ENCODE measurements around the gene NAIF1. TPM values are rescaled to one million over a fixed set of nuclear protein-coding genes. Genes with fewer than 3 reads are reported as not detected.
A peak's percentile ranks its signal among the peaks of the same experiment; 100 is the strongest.
"Not testable (repeated sequence)": the region's sequence is repeated elsewhere in the genome, so short reads cannot be mapped to it uniquely, and the experiment has no call there.

NAIF1 gene
- total and polyA plus RNA-seq, 2 experiments from 2014 or later = 4.9 to 5.5 TPM

DNA sequence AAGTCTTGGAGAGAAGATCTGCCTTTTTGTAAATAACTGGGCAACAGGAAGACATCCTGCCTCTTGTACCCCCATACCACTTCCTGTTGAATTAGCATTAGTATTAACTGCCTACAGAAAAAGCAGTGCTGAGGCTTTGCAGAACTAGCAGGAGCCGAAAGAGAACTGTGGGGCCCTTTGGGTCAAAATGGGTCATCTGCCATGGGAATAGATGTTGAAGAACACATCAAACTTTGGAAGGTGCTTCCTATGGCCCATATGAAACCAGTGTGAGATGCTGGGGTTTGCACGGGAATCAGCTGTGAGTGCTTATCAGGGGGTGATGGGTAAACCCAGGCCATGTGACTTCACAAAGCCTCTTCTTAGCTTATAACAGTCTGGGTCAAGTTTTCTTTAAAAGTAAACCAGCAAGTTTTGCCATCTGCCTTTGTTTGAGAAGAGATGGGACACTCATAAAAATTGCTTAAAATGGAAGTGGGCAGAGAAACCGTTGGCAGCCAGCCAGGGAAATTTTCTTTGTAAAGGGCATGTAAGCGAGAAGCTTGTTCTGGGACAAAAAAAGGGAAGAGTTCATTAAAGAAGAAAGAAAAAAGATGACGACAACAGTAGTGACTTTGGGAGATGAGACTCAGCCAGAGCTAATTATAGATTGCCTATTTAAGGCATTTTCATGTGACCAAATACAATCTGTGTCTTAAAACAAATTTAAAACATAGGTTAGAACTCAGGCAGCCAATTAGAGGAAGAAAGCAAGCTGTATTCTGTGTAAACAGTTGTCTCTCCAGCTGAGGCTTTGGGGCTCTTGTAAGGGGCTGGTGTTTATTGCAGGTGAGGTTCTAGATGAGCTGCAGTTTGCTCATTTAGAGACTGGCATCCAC is 5.3 kb upstream of the NAIF1 start:
- TF ChIP-seq ZNF114 (CRISPR knock-in tag; IDR thresholded peaks at IDR 0.05) (no peak), EZH2 (IDR thresholded peaks at IDR 0.05; ENCODE audit: low read depth, unreplicated experiment) (no peak)
- TF ChIP-seq, protein P1, sequence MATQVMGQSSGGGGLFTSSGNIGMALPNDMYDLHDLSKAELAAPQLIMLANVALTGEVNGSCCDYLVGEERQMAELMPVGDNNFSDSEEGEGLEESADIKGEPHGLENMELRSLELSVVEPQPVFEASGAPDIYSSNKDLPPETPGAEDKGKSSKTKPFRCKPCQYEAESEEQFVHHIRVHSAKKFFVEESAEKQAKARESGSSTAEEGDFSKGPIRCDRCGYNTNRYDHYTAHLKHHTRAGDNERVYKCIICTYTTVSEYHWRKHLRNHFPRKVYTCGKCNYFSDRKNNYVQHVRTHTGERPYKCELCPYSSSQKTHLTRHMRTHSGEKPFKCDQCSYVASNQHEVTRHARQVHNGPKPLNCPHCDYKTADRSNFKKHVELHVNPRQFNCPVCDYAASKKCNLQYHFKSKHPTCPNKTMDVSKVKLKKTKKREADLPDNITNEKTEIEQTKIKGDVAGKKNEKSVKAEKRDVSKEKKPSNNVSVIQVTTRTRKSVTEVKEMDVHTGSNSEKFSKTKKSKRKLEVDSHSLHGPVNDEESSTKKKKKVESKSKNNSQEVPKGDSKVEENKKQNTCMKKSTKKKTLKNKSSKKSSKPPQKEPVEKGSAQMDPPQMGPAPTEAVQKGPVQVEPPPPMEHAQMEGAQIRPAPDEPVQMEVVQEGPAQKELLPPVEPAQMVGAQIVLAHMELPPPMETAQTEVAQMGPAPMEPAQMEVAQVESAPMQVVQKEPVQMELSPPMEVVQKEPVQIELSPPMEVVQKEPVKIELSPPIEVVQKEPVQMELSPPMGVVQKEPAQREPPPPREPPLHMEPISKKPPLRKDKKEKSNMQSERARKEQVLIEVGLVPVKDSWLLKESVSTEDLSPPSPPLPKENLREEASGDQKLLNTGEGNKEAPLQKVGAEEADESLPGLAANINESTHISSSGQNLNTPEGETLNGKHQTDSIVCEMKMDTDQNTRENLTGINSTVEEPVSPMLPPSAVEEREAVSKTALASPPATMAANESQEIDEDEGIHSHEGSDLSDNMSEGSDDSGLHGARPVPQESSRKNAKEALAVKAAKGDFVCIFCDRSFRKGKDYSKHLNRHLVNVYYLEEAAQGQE (IDR thresholded peaks at IDR 0.05; ENCODE audit: unreplicated experiment) = no peak
- TF ChIP-seq, protein P2, sequence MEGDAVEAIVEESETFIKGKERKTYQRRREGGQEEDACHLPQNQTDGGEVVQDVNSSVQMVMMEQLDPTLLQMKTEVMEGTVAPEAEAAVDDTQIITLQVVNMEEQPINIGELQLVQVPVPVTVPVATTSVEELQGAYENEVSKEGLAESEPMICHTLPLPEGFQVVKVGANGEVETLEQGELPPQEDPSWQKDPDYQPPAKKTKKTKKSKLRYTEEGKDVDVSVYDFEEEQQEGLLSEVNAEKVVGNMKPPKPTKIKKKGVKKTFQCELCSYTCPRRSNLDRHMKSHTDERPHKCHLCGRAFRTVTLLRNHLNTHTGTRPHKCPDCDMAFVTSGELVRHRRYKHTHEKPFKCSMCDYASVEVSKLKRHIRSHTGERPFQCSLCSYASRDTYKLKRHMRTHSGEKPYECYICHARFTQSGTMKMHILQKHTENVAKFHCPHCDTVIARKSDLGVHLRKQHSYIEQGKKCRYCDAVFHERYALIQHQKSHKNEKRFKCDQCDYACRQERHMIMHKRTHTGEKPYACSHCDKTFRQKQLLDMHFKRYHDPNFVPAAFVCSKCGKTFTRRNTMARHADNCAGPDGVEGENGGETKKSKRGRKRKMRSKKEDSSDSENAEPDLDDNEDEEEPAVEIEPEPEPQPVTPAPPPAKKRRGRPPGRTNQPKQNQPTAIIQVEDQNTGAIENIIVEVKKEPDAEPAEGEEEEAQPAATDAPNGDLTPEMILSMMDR (conservative IDR thresholded peaks at IDR 0.05; ENCODE audit: low read depth in 2 of 2) = no peak
- Histone ChIP-seq H2AFZ (no peak overlapping the region), H3K4me2 (peak overlapping the region; percentile 73), H3K27ac (ENCODE audit: low read depth) (peak overlapping the region; percentile 74), H3K79me2 (replicated peaks; ENCODE audit: insufficient read depth) (peaks cover 83% of the 10 kb centered on the region), H3K9me2 (ENCODE audit: insufficient read depth) (no peaks in the 10 kb centered on the region), H3K36me3 (ENCODE audit: insufficient read depth) (no peaks in the 10 kb centered on the region), H3K27me3 (ENCODE audit: insufficient read depth) (no peaks in the 10 kb centered on the region), H3K4me1 (ENCODE audit: insufficient read depth) (peaks cover 25% of the 10 kb centered on the region), H3F3A (replicated peaks; ENCODE audit: low read depth) (peaks cover 7% of the 10 kb centered on the region; the same call in 1 of the 2 replicates), H4K20me1 (replicated peaks; ENCODE audit: insufficient read depth) (0 out of 2 replicates have a peak, but pooled peaks cover 5% of the 10 kb centered on the region), H3K4me3 (peak overlapping the region; percentile 39)
- Mint-ChIP-seq H3K9me3 (no peaks in the 10 kb centered on the region), H3K36me3 (ENCODE audit: low read depth) (peaks cover 5% of the 10 kb centered on the region; the same call in 2 of the 3 replicates), H3K4me3 (peak overlapping the region; percentile 27; the same call in 1 of the 3 replicates), H3K27ac (peak overlapping the region; percentile 85), H3K27me3 (ENCODE audit: insufficient read depth, low read depth, poor library complexity) (peaks cover 5% of the 10 kb centered on the region), H3K4me1 (peaks cover 33% of the 10 kb centered on the region)
- ATAC-seq (no peak), DNase-seq (ENCODE audit: low spot score) (no peak)

DNA sequence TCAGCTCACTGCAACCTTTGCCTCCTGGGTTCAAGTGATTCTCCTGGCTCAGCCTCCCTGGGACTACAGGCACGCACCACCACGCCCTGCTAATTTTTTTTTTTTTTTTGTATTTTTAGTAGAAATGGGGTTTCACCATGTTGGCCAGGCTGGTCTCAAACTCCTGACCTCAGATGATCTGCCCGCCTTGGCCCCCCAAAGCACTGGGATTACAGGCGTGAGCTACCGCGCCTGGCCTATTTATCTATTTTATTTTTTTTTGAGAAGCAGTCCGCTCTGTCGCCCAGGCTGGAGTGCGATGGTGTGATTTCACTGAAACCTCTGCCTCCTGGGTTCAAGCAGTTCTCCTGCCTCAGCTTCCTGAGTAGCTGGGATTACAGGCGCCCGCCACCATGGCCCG is 4.4 kb upstream of the NAIF1 start:
- H3K27ac ChIP-seq (ENCODE audit: low read depth) = peak overlapping the region; percentile 74
- not testable (repeated sequence) for H3K27me3 ChIP-seq (ENCODE audit: insufficient read depth); H4K20me1 ChIP-seq (replicated peaks; ENCODE audit: insufficient read depth); H3K4me3 Mint-ChIP-seq; H3K36me3 Mint-ChIP-seq (ENCODE audit: low read depth); H3K9me2 ChIP-seq (ENCODE audit: insufficient read depth); H3K4me3 ChIP-seq; H3F3A ChIP-seq (replicated peaks; ENCODE audit: low read depth); H3K9me3 Mint-ChIP-seq; H3K27me3 Mint-ChIP-seq (ENCODE audit: insufficient read depth, low read depth, poor library complexity); ATAC-seq; H2AFZ ChIP-seq; H3K36me3 ChIP-seq (ENCODE audit: insufficient read depth); DNase-seq (ENCODE audit: low spot score)
- H3K4me2 ChIP-seq = peak overlapping the region; percentile 73
- peak overlapping the region; percentile 85; the same call in 1 of the 2 replicates for H3K27ac Mint-ChIP-seq
- peaks cover 74% of the 10 kb centered on the region for H3K79me2 ChIP-seq (replicated peaks; ENCODE audit: insufficient read depth)
- peaks cover 25% of the 10 kb centered on the region for H3K4me1 ChIP-seq (ENCODE audit: insufficient read depth)
- peaks cover 33% of the 10 kb centered on the region for H3K4me1 Mint-ChIP-seq

Measured in GM23338 (cell line).